GOT3 (cell line): ENCODE data around the gene POU1F1.
"Not testable (repeated sequence)": the region's sequence is repeated elsewhere in the genome, so short reads cannot be mapped to it uniquely, and the experiment has no call there.

Experiments
- DNase-seq: peaks from one replicate; lab custom pipeline; 2025; ENCODE audit warnings: mixed read lengths; lab: John Stamatoyannopoulos, UW

The POU1F1 gene, protein sequence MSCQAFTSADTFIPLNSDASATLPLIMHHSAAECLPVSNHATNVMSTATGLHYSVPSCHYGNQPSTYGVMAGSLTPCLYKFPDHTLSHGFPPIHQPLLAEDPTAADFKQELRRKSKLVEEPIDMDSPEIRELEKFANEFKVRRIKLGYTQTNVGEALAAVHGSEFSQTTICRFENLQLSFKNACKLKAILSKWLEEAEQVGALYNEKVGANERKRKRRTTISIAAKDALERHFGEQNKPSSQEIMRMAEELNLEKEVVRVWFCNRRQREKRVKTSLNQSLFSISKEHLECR

DNA sequence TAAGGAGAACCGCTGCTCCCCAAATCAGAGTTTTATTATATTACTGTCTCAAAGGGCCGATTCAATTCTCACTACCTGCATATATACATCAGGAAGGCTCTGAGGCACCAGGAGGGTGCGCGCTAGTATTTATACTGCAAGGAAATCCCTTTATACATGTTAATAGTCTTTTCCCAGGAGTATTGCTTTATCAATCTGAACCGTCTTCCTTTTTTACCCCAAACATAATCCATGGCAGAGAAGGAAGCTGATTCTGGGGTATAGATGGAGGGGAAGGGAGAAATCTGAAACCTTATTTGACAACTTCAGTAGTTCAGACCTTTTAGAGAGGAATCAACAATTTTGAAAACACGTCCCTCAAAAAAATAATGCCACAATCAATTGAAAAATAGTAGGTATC is at the start of gene POU1F1:
TSS of gene POU1F1 (minus strand) at position 101 of the 400 bp plus-strand sequence. CDS start 122 bp downstream, outside the sequence.
- no peak for DNase-seq

DNA sequence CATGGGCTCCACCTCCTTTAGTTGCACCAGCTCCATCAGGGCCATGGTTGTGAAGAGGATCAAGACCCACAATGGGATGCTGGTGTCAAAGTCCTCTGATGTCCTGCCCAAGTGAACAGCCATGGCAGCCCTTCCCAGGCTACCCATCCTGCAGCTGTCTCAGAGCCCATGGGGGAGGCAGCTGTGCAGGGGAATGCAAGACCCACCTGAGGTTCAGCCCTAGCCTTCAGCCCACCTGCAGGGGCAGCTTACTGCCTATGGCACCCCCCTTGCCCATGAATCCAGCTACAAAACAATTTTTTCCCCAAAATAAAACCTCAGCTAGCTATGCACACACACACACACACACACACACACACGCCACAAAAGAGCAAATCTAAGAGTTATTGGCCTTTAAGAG is 48.2 kb upstream of the POU1F1 start:
- no peak for DNase-seq

DNA sequence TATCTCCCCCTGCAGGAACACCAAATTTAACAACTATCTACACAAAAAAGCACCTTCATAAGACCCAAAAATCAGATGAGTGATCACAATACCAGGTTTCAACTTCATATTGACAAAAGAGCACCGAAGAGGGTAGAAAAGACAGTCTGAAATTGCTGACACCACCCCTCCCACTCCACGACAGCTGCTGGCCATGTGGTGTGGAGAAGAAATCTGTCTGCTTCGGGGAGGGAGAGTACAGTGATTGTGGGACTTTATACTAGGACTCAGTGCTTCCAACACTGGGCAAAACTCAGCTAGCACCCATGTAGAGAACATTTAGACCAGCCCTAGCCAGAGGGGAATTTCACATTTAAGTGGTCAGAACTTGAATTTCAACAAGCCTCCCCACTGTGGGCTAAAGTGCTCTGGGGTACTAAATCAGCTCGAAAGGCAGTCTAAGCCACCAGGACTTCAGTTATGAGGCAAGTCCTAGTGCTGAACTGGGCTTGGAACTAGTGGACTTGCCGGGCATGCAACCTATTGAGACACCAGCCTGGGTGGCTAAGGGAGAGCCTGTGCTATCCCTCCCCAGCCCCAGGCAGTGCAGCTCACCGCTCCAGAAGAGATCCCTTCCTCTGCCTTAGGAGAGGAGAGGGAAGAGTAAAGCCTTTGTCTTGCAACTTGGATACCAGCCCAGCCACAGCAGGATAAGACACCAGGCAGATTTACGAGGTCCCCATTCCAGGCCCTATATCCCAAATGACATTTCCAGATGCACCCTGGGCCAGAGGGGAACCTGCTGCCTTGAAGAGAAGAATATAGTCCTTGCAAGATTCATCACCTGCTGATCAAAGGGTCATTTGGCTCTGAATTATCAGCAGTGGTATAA is 44.6 kb upstream of the POU1F1 start:
- no peak for DNase-seq

DNA sequence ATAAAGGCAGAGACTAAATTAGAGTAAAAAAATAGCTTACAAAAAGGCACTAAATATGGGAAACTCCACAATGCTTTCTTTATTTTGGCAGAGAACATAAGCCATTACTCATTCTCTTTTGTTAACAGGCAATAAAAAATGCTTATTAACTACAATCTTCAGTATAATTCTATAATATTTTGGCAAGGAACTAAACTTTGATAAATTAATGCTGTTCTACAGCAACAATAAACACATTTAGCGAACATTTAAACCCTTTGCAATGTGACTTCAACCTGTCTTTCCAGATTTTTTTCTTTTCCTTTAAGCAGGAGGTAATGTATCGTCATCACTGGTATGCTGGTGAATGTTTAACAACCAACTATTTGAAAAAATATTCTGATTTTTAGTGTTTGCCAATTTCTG is 42.2 kb upstream of the POU1F1 start:
- no peak for DNase-seq

DNA sequence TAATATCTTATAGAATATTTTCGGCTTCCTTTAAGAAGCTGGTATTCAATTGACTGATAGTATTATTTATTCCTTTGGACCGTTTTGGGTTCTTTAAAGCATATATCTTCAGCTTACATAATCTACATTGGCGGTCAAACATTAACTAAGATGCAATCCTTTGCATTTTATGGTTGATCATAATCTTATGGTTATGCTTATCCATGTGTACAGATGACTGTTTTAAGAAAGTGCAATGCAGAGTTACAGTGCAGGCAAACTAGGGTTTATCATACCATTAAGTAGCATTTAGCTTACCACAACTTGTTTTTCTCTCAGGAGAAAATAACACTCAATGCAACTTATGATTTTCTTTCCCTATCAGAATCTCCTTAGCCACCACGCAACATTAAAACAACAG is 41.4 kb upstream of the POU1F1 start:
- no peak for DNase-seq

DNA sequence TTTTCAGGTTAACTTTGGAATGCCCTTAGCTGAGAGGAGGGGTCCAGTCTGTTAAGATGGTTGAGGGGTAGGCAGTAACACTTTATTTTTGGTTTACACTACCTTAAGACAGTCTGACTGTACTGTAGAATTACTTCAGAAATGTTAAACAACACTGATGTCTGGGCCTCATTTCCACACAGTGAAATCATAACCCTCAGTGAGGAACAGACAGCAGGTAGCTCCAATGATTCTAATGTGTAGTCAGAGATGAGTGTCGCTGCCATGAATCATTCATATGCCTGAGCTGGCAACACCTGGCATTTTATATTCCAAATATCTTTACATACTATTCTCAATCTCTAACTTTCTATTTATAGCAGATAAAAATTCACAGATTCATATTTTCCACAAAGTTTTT is 37.3 kb upstream of the POU1F1 start:
- no peak for DNase-seq

DNA sequence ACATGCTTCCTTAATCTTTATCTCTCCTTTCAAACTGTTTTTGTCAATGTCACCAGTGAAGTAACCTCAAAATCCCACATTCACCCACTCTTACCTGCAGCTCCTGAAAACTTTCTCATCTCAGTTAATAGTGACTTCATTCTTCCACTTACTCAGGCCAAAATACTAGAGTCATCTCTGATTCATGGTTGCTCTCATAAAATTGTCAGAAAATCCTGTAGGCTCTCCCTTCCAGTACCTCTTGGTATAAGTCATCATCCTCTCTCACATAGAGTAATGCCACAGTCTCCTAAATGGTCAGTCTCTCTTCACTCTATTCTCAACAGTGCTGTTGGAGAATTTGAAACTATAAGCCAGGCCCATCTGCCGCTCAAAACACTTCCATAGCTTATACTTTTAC is 34.9 kb upstream of the POU1F1 start:
- DNase-seq, result no peak

DNA sequence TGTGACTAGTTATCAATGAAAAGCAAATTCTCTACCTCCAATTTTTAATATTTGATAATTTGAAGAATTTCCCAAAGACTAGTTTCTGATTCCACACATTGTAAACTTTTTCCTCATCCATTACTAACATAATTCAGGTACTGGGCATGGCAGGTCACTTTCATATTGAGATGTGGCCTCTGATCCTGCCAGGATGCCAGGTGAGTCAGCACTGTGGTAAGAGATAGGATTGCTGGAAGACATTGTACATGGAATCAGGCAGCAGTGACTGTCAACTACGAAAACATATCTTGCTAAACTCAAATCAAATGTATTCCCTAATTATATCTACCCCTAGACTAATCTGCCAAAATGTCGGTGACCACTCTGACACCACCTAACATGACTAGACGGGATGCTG is 33.2 kb upstream of the POU1F1 start:
- no peak for DNase-seq

DNA sequence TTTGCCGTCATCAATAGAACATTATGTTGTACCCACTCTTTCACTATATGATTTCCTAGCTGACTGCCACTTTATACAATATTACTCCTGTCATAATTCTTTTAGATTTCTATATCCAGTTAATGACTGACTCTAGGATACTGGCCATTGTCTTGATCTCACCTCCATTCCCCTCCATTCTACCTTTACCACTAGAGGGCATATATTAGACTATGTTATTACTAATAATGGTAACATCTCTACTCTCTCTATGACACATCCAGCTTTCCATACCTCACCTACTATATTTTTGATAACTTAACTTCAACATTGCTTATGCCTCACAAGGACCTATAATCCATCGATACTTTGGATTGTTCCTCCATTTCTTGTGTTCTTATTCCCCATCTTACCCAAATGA is 31.4 kb upstream of the POU1F1 start:
- DNase-seq, result no peak

DNA sequence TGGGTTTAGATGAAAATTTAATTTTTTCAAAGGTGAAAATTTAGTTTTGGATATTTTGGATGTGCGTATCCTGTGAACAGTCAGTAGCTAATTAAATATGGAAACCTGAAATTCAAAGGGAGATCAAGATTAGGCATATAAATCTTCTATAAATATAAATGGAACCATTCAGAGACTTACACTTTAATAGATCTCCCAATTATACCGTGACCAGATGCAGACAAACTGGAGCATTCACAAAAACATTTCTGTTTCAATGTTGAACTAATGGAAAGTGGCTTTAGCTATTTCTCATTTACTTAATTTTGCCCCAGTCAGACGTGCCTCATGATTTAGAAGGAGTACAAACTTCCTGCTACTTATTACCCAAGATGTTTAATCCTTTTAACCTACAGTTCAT is 29.1 kb upstream of the POU1F1 start:
- DNase-seq, result no peak

DNA sequence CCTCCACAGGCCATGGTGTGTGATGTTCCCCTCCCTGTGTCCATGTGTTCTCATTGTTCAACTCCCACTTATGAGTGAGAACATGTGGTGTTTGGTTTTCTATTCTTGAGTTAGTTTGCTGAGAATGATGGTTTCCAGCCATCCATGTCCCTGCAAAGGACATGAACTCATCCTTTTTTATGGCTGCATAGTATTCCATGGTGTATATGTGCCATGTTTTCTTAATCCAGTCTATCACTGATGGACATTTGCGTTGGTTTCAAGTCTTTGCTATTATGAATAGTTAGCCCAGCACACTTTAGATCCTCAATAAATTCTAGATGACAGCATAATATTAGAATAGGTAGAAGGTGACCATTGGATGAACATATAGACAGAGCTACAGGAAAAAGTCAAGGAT is 28.6 kb upstream of the POU1F1 start:
- DNase-seq, result not testable (repeated sequence)

DNA sequence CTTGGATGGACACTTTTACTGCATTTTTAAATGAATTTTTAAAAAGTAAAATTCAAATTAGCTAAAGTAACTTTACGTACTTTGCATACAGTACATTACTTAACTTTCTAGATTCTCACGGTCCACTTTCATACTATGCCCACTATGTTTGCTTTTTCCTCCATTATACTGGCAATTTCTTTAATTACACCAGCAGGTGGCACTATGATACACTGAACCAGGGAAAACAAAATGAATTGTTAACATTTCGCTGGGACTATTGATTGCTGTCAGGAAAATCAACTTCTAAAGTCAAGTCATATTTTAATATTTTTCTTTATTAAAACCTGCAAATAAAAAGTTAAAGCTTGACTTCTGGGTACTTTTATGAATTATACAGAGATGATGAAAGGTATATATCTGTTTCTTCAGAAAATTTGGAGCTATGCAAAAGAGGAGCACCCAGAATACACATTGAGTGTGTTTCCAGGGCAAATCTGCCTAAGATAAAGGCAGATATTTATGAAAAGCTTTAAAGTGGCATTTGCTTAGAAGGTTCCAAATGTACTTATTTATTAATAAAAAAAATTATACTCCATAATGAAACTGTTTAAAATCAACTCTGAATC is 21.8 kb upstream of the POU1F1 start:
- DNase-seq, result no peak

DNA sequence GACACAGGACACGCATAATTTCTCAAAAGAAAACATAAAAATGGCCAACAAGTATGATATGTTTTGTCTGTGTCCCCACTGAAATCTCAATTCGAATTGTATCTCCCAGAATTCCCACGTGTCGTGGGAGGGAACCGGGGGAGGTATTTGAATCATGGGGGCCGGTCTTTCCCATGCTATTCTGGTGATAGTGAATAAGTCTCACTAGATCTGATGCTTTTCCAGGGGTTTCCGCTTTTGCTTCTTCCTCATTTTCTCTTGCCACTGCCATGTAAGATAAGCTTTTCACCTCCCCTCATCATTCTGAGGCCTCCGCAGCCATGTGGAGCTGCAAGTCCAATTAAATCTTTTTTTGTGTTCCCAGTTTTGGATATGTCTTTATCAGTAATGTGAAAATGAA is 12.1 kb upstream of the POU1F1 start:
- no peak for DNase-seq

DNA sequence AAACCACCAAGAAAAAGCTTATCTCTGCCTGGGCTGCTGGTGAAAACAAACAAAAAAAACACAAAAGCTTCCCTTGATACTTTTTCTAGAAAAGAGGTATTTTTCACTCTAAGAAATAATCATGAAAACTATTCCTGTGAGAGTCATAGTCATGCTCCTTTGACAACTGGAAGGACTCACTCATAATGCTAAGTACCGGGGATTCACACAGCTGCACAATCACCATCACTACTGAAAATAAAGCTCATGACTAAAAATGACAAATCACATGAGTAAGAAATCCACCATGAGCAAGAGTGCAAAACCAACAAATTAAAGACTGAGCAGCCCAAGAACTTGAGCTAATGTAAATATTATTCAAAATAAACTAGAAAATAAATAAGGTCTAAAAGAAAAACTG is 10.6 kb upstream of the POU1F1 start:
- no peak for DNase-seq

DNA sequence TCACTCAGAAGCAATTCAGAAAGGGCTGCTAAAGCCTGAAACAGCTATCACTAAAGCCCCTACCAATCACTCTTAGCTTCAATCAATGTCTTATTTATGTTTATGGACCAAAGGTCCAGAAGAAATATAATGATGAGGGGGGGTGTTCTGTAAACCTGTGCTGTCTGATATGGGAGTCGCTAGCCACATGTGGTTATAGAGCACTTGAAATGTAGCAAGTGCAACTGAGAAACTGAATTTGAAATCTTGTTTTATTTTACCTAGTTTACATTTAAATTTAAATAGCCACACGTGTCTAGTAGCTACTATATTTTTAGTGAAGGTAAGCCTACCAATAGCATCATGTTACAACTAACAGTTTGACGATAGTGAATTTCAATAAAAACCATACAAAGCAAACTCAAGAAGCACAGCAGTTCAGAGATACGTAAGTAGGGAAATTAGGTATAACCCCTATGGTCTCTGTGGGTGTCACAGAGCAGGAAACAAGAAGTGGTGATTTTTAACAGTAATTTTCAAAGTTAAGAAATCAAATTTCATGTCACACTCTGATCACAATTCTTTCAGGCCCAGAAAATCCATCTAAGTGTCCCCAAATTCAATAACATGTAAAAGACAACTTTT is 3.6 kb downstream of the POU1F1 start:
- DNase-seq, result no peak

DNA sequence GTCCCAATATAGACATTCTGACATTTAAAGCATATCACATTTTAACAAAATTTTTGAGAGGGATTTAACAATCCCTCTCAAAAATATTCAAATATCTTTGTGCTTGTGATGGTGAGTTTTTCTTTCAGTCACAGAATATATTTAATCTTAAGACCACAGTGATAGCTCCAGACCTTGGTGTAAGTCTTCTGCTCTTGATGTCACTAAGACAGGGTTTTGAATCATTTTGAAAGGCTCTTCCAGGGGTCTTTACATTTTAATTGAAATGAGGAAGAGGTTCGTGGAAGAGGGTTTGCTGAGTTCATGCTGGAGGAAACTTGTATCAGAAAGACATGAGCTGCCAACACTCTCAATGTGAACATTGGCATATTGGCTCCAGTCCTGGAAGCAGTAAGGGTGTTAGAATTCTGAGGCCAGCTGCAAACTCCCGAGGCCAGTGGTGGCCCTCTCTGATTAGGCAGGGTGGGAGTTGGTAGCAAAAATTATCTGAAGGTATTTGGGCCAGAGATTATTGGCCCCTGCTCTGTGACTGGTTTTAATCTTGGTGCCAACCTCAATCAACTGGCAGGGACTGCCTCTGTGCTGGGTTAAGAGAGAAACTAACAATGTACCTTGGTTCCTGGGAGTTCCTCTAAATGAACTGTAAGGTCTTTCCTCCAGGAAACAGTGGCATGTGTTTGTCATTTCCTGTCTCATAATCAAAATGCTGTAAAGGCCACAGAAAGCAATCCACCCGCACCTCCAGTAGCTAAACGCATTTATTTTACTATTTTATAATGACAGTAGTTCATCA is 5.3 kb downstream of the POU1F1 start:
- no peak for DNase-seq

DNA sequence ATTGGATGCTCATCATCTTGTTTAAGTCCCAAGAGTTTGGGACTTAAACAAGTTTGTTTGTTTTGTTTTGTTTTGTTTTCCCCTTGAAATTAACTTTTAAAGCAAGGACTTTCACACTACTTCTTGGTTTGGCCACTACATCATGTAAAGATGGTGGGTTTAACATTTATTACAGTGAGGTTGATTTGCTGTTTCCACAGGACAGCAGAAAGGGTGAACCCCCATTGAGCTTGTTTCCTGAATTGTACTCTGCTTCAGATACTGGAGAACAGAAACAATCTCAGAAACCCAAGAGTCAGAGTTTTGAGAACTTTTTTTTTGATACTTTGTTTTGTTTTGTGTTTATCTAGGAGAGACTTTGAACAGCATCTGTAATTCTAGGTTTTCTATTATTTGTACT is 6.7 kb downstream of the POU1F1 start:
- DNase-seq, result no peak

DNA sequence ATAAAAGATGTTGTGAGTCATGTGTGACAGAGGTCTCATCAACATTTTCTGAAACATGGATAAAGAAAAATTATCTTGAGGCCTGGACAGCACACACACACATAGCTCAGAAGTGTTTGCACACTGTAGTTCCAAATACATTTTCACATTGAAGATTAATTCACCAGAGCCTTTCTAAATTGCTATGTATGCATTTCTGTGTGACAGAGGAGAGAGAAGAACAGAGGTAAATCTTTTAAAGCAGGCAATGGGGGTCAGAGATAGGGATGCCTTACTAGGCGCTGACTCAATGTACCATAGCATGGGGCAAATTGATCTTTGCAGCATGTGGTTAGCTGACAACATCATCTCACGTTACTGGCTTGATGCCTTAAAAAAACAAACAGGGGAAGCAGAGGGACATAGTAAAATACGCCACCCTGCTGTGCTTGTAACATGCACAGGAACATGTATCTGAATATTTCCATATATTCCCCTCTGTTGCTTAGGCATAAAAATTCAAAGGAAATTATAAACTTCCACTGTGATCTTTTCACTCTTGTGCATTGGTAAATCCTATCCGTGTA is 7.7 kb downstream of the POU1F1 start:
- DNase-seq, result no peak

DNA sequence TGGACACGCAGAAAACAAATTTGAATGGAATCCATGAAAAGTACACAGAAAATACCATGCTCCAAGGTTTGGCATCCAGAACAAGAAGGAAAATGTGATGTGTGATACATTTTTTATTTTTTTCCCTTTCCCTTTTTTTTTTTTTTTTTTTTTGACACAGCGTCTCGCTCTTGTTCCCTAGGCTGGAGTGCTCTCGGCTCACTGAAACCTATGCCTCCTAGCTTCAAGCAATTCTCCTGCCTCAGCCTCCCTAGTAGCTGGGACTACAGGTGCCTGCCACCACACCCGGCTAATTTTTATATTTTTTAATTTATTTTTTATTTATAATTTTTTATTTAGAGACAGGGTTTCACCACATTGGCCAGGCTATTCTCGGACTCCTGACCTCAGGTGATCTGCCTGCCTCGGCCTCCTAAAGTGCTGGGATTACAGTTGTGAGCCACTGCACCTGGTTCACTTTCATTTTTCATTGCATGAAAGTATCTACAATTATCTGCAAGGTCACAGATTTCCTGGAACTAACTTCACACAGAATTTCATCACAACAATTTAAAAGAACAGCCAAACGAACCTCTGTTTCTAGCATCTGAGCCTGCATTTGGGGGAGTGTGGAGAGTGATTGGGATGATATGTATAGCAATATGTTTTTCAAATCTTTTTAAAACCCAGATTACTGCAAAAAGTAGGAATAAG is 8.3 kb downstream of the POU1F1 start:
- no peak for DNase-seq

DNA sequence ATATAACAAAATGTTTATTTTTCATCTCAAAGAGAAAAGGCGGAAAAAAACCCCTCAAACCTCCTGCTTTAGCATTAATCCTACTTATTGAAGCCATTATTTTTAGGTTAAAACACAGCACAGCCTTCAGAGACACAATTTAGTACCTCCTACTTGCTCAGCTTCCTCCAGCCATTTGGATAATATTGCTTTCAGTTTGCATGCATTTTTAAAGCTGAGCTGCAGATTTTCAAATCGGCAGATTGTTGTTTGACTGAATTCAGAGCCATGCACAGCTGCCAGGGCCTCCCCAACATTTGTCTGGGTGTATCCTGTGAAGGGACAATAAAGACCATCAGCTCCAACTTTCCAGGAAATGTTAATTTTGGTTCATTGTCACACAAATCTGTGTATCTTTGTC is 14.5 kb downstream of the POU1F1 start:
- no peak for DNase-seq

DNA sequence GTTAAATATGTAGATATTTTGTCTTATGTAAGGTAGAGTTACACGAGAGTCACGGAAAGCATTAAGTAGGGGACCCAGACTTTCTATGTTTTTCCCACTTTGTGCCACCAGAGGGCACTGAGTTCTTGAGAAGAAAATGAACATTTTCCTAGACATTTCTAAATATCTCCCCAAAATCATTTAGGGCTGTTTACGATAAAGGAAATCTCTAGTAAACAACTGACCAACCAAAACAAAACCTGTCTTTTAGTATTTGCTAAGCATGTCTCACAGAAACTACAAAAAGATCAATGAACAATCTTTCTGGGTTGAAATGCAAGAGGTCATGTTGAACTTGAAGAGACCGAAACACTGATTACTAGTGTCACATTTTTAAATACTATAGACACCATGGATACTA is 16.1 kb downstream of the POU1F1 start:
- DNase-seq, result no peak
